Activated naive CD8-positive, alpha-beta T cell treated with anti-CD3 and anti-CD28 coated beads, Interleukin-2, amount 10 ng/mL, durations not matched to agents 7 days and 5 days (primary cell): Measurements from ENCODE around the gene CLC. TPM values are rescaled to one million over a fixed set of nuclear protein-coding genes. Genes with fewer than 3 reads are reported as not detected.
"Not testable (repeated sequence)": the region's sequence is repeated elsewhere in the genome, so short reads cannot be mapped to it uniquely, and the experiment has no call there.

Experiments used
- ATAC-seq: fragments of 150-1000 bp; cut with Tn5 transposase; one replicate; pipeline ENCODE4 v1.10.0; 2021; ENCODE audit warnings: low read depth, moderate library complexity
- POLR2A ChIA-PET: fragments of 350-600 bp; sonication (Branson Sonifier 250); formaldehyde crosslinking; loops from one replicate; lab custom pipeline; 2021; ENCODE audit warnings: antibody characterized with exemption; lab: Charles Lee
- DNase-seq: peaks from one replicate; pipeline ENCODE4 v3.0.0; 2021
- H3K27ac Mint-ChIP-seq: one replicate; pipeline ENCODE4 v1.8.0; 2022; ENCODE audit warnings: mild to moderate bottlenecking, mixed read lengths
- H3K27me3 Mint-ChIP-seq: one replicate; pipeline ENCODE4 v1.8.0; 2022; ENCODE audit warnings: mild to moderate bottlenecking, moderate library complexity, mixed read lengths
- H3K36me3 Mint-ChIP-seq: one replicate; pipeline ENCODE4 v1.8.0; 2021; ENCODE audit warnings: mild to moderate bottlenecking, mixed read lengths
- H3K4me1 Mint-ChIP-seq: one replicate; pipeline ENCODE4 v1.8.0; 2021; ENCODE audit warnings: mixed read lengths
- H3K4me3 Mint-ChIP-seq: one replicate; pipeline ENCODE4 v1.8.0; 2022; ENCODE audit warnings: mild to moderate bottlenecking, moderate library complexity, mixed read lengths
- H3K9me3 Mint-ChIP-seq: one replicate; pipeline ENCODE4 v1.8.0; 2021; ENCODE audit warnings: mixed read lengths
- total RNA-seq, 2 experiments: library from RNA; stranded (reverse); gene quantifications; one replicate each; pipeline ENCODE4 v1.2.3, GENCODE V29; 2021

The CLC gene
- total RNA-seq, result not detected

- Mint-ChIP-seq H3K4me1 (peaks cover 9% of the 10 kb centered on the region), H3K9me3 (peaks cover 2% of the 10 kb centered on the region), H3K27me3 (peaks cover 22% of the 10 kb centered on the region), H3K4me3 (no peak within 1 kb of the TSS), H3K36me3 (no peaks in the 10 kb centered on the region), H3K27ac (no peak within 1 kb of the TSS)
- DNase-seq (no peak), ATAC-seq (no peak)
- POLR2A ChIA-PET, result no interaction called here
Measured at GRCh38 chr19:39737891-39738290, at the start of gene CLC. TSS of gene CLC (minus strand) at chr19:39738029. CDS start at chr19:39737952, 77 bp downstream.

GRCh38 chr19:39780894-39781293, 43.1 kb upstream of the CLC start:
- DNase-seq (no peak), ATAC-seq (no peak)
- Mint-ChIP-seq H3K4me3 (no peak overlapping the region), H3K27me3 (peaks cover 34% of the 10 kb centered on the region), H3K4me1 (peaks cover 10% of the 10 kb centered on the region), H3K9me3 (no peaks in the 10 kb centered on the region), H3K27ac (no peak overlapping the region), H3K36me3 (no peaks in the 10 kb centered on the region)
- POLR2A ChIA-PET, result no interaction called here

- Mint-ChIP-seq H3K27ac (no peak within 1 kb of the TSS), H3K36me3 (no peaks in the 10 kb centered on the region), H3K4me3 (no peak within 1 kb of the TSS), H3K9me3 (no peaks in the 10 kb centered on the region), H3K27me3 (peaks cover 19% of the 10 kb centered on the region), H3K4me1 (peaks cover 10% of the 10 kb centered on the region)
- DNase-seq (no peak), ATAC-seq (no peak)
- POLR2A ChIA-PET, result no interaction called here
Measured at GRCh38 chr19:39778763-39779162, 40.9 kb upstream of the CLC start, which contains the start of gene LEUTX. TSS of gene LEUTX (plus strand) at chr19:39778854. CDS start at chr19:39778921, 67 bp downstream.

- Mint-ChIP-seq H3K9me3 (peaks cover 1% of the 10 kb centered on the region), H3K27ac (no peak overlapping the region), H3K4me3 (no peak overlapping the region), H3K27me3 (peaks cover 30% of the 10 kb centered on the region), H3K4me1 (no peaks in the 10 kb centered on the region), H3K36me3 (no peaks in the 10 kb centered on the region)
- ATAC-seq (no peak), DNase-seq (no peak)
- POLR2A ChIA-PET, result no interaction called here
Measured at GRCh38 chr19:39768786-39769185, 31.0 kb upstream of the CLC start.

- Mint-ChIP-seq H3K27me3 (peaks cover 32% of the 10 kb centered on the region), H3K4me1 (no peaks in the 10 kb centered on the region), H3K27ac (no peak overlapping the region), H3K9me3 (peaks cover 1% of the 10 kb centered on the region), H3K4me3 (no peak overlapping the region), H3K36me3 (no peaks in the 10 kb centered on the region)
- POLR2A ChIA-PET, result no interaction called here
- DNase-seq (no peak), ATAC-seq (no peak)
Measured at GRCh38 chr19:39768334-39768733, 30.5 kb upstream of the CLC start.

- POLR2A ChIA-PET, result no interaction called here
- Mint-ChIP-seq H3K27ac (no peak overlapping the region), H3K4me3 (no peak overlapping the region), H3K36me3 (no peaks in the 10 kb centered on the region), H3K27me3 (peaks cover 29% of the 10 kb centered on the region), H3K4me1 (no peaks in the 10 kb centered on the region), H3K9me3 (peaks cover 1% of the 10 kb centered on the region)
- ATAC-seq (no peak), DNase-seq (no peak)
Measured at GRCh38 chr19:39765091-39766076, 27.6 kb upstream of the CLC start.

- H3K27ac Mint-ChIP-seq, DNase-seq, POLR2A ChIA-PET, H3K4me3 Mint-ChIP-seq, H3K36me3 Mint-ChIP-seq, H3K9me3 Mint-ChIP-seq, H3K4me1 Mint-ChIP-seq, ATAC-seq: not testable (repeated sequence)
- peaks cover 25% of the 10 kb centered on the region for H3K27me3 Mint-ChIP-seq
Measured at GRCh38 chr19:39761851-39762250, 24.0 kb upstream of the CLC start.

- Mint-ChIP-seq H3K9me3 (no peaks in the 10 kb centered on the region), H3K27me3 (peaks cover 22% of the 10 kb centered on the region), H3K4me1 (no peaks in the 10 kb centered on the region), H3K4me3 (no peak overlapping the region), H3K36me3 (no peaks in the 10 kb centered on the region), H3K27ac (no peak overlapping the region)
- POLR2A ChIA-PET, result no interaction called here
- DNase-seq, result no peak
- ATAC-seq, result no peak
Measured at GRCh38 chr19:39759457-39760184, 21.8 kb upstream of the CLC start.

- Mint-ChIP-seq H3K27ac (no peak overlapping the region), H3K9me3 (no peaks in the 10 kb centered on the region), H3K4me1 (no peaks in the 10 kb centered on the region), H3K36me3 (no peaks in the 10 kb centered on the region), H3K4me3 (no peak overlapping the region), H3K27me3 (peaks cover 27% of the 10 kb centered on the region)
- no peak for DNase-seq
- no peak for ATAC-seq
- POLR2A ChIA-PET, result no interaction called here
Measured at GRCh38 chr19:39754971-39755370, 17.1 kb upstream of the CLC start.

GRCh38 chr19:39754544-39754943, 16.7 kb upstream of the CLC start:
- H3K27ac Mint-ChIP-seq, result no peak overlapping the region
- no peaks in the 10 kb centered on the region for H3K4me1 Mint-ChIP-seq
- POLR2A ChIA-PET, result no interaction called here
- ATAC-seq (no peak), DNase-seq (no peak)
- peaks cover 27% of the 10 kb centered on the region for H3K27me3 Mint-ChIP-seq
- no peak overlapping the region for H3K4me3 Mint-ChIP-seq
- no peaks in the 10 kb centered on the region for H3K36me3 Mint-ChIP-seq
- H3K9me3 Mint-ChIP-seq, result no peaks in the 10 kb centered on the region

GRCh38 chr19:39752795-39753194, 15.0 kb upstream of the CLC start:
- DNase-seq (no peak), ATAC-seq (no peak)
- H3K27me3 Mint-ChIP-seq, result peaks cover 29% of the 10 kb centered on the region

GRCh38 chr19:39752390-39752789, 14.6 kb upstream of the CLC start:
- POLR2A ChIA-PET, result interaction anchor here (0.6 kb wide), 1 partner anchor 1982 kb away, joined by 3 read pairs; no protein-coding TSS in a partner anchor
- ATAC-seq, result no peak

More at GRCh38 chr19:39752795-39753194, 15.0 kb upstream of the CLC start:
- H3K4me3 Mint-ChIP-seq, result no peak overlapping the region
- H3K4me1 Mint-ChIP-seq, result no peaks in the 10 kb centered on the region
- H3K9me3 Mint-ChIP-seq, result no peaks in the 10 kb centered on the region
- POLR2A ChIA-PET, result no interaction called here
- H3K27ac Mint-ChIP-seq, result no peak overlapping the region
- no peaks in the 10 kb centered on the region for H3K36me3 Mint-ChIP-seq

GRCh38 chr19:39749981-39750380, 12.2 kb upstream of the CLC start:
- POLR2A ChIA-PET, result no interaction called here
- no peak overlapping the region for H3K4me3 Mint-ChIP-seq
- no peak for ATAC-seq
- DNase-seq, result no peak
- no peaks in the 10 kb centered on the region for H3K36me3 Mint-ChIP-seq
- H3K4me1 Mint-ChIP-seq, result no peaks in the 10 kb centered on the region
- H3K27me3 Mint-ChIP-seq, result peaks cover 33% of the 10 kb centered on the region
- H3K27ac Mint-ChIP-seq, result no peak overlapping the region
- no peaks in the 10 kb centered on the region for H3K9me3 Mint-ChIP-seq

More at GRCh38 chr19:39752390-39752789, 14.6 kb upstream of the CLC start:
- no peak overlapping the region for H3K27ac Mint-ChIP-seq
- H3K4me1 Mint-ChIP-seq, result no peaks in the 10 kb centered on the region
- no peaks in the 10 kb centered on the region for H3K9me3 Mint-ChIP-seq
- no peak for DNase-seq
- H3K36me3 Mint-ChIP-seq, result no peaks in the 10 kb centered on the region
- no peak overlapping the region for H3K4me3 Mint-ChIP-seq
- peaks cover 29% of the 10 kb centered on the region for H3K27me3 Mint-ChIP-seq
